ENCODE results near the gene IMPA2.
"Not testable (repeated sequence)": the region's sequence is repeated elsewhere in the genome, so short reads cannot be mapped to it uniquely, and the experiment has no call there.

The IMPA2 gene

GRCh38 chr18:11963991-11964484, 17.3 kb upstream of the IMPA2 start:
- no peak for DNase-seq

DNA sequence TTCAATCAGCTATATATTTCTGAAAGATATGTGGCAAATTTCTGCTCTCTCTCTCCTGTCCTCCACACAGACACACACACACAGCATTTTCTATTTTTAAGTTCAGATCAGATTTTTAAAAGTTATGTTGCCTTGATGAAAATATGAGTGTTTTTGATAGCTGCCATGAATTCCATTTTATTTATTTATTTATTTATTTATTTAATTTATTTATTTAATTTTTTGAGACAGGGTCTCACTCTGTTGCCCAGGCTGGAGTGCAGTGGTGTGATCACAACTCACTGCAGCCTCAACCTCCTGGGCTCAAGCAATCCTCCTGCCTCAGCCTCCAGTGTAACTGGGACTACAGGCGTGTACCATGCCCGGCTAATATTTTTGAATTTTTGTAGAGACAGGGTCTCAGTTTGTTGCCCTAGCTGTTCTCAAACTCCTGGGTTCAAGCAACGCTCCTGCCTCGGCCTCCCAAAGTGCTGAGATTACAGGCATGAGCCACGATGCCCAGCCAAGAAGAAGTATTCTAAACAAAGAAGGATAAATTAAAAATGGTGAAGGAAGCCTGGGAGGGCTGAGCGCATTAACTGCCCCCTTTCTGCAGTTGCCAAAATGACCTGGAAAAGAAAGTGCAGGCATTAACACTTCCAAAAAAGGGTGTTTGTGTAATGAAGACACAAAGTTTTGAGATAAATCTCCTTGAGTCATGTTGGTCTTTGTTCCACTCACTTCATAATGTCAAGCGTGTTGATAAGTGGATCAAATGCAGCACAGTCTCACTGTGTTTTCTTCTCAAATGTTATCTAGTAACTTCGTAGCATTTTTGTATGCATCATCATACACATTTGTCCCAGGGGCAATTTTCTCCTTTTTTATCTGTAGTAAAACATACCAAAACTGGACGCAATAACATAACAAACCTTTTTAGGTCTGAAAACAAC, 11.1 kb upstream of the IMPA2 start:
- no peak for DNase-seq

- not testable (repeated sequence) for DNase-seq
Measured at GRCh38 chr18:11970836-11971226, 10.5 kb upstream of the IMPA2 start.

DNA sequence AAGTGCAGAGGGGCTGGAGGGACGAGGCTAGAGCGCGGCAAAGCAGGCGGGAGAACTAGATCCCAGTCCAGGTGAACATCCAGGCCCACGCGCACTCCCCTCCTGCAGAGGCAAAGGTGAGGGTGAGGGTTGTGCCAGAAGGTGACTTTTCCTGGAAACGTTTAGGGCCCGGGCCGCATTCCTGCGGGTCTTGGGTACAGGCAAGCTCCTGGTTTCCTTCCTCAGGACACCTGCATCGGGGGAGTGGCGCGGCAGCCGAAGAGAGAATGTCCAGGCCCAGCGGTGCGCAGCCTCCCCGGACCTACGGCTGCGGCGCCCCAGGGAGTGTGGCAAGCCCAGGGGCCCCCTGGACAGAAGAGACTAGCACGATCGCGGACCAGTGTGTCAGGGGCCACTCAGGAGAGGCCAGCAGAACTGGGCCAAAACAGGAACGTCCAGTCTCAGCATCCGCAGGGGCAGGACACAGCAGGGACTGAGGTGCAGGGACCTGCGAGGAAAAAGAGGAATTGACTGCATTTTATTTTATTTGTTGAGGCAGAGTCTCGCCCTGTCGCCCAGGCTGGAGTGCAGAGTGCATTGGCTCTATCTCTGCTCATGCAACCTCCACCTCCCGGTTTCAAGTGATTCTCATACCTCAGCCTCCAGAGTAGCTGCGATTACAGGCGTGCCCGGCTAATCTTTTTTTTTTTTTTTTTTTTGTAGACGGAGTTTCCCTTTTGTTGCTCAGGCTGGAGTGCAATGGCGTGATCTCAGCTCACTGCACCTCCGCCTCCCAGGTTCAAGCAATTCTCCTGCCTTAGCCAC, 8.7 kb upstream of the IMPA2 start:
- no peak for DNase-seq

DNA sequence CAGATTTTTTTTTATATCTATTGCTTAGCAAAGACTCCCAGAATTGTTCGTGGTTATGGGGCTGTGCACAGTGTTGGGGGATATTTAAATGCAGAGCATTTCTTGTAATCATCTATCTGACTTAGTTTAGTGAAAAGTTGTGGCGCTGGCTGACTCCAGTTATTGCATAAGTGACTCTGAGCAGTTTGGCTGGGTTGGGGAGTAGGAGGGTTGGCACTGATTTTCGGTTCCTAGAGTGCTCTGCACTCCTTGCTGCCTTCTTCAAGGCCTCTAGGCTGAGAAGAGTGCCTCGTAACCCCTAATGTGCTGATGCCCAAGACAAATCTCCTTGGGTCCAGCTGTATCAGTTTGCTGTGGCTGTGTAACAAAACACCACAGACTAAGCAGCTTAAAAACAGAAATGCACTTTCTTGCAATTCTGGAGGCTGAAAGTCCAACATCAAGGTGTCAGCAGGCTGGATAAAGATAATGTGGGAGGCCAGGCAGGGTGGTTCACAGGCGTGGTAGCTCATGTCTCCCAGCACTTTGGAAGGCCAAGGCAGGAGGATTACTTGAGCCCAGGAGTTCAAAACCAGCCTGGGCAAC, 6.5 kb upstream of the IMPA2 start:
- no peak for DNase-seq

DNA sequence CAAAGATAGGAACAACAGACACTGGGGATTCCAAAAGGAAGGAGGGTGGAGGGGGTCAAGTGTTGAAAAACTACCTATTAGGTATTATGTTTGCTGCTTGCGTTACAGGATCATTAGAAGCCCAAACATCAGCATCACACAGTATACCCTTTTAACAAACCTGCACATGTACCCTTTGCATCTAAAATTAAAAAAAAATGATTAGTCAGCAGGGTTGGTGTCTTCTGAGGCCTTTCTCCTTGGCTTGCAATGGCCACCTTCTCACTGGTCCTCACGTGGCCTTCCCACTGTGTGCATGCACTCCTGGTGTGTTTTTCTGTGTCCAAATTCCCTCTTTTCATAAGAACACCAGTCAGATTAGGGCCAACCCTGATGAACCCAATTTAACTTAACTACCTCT, 5.6 kb upstream of the IMPA2 start:
- no peak for DNase-seq

GRCh38 chr18:11976315-11977152, 4.8 kb upstream of the IMPA2 start:
- DNase-seq, result no peak

- DNase-seq, result no peak
Measured at GRCh38 chr18:11977153-11977466, 4.2 kb upstream of the IMPA2 start.

DNA sequence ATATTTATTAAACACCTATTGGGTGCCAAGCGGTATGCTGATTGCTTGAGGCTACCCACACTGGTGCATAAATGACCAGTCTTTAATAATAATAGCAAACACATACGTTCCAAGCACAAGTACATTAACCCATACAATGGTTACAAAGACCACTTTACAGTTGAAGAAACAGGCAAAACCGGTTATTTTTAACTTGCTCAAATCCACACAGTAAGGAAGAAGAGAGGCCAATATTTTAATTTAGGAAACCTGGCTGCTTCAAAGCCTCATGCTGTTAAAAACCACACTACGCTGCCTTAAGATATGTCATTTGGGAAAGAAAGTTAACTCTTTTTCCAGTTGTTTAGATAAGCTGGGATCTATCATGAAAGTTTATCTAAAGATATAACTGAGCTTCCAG, 2.4 kb upstream of the IMPA2 start:
- DNase-seq, result no peak

GRCh38 chr18:11980163-11980493, 1.2 kb upstream of the IMPA2 start:
- no peak for DNase-seq

DNA sequence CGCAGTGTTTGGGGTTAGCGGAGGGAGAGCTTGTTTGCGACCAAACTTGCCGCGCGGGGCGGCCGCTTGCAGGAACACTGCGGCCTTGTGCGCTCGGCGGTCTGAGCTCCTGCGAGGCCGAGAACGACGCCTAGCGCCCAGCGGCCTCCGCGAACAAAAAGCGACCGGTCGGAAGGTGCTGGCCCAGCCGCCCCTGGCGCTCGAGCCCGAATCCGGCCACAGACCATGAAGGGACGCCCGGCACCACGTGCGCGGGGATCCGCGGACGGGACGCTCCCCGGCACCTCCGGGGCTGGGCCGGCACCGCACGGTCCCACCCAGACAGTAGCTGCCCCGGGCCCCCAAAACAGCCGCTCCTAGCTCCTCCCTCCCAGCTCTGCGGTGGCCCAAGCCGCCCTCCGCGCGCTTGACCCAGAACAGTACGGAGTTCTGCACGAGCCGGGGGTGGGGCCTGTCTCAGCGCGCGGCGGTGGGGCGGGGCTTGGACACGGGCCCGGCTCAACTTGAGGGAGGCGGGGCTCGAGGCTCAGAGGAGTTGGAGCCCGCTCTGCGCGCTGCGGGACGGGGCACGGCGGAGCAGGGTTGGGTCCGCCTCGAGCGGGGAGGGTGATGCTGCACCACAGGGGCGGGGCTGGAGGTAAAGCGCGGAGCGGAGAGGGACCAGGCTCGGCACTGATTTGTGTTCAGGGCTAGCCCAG, 664 bp upstream of the IMPA2 start:
- peak; percentile 99 for DNase-seq

- peak; percentile 31 for DNase-seq
Measured at GRCh38 chr18:11981543-11982366, 448 bp downstream of the IMPA2 start.

GRCh38 chr18:11982981-11983380, 1.7 kb downstream of the IMPA2 start:
- no peak for DNase-seq

GRCh38 chr18:11983592-11983991, 2.3 kb downstream of the IMPA2 start:
- DNase-seq, result no peak

DNA sequence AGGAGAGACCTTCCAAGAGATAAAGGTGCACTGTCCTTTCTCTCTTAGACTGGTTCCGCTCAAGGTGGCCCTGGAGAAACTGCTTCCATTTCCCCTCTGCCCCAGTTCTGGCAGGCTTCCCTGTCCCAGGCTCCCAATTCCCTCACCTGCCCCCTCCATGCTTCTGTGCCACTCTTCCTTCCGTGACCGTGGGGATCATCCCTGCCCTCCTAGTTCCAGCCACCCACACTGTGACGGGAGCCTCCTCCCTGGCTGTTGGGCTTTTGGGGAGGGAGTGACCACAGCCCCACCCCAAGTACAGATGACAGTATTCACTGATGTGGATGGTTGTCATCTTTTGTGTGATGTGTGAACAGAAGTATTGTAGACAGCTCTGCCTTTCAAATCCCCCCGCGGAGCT, 2.8 kb downstream of the IMPA2 start:
- no peak for DNase-seq

DNA sequence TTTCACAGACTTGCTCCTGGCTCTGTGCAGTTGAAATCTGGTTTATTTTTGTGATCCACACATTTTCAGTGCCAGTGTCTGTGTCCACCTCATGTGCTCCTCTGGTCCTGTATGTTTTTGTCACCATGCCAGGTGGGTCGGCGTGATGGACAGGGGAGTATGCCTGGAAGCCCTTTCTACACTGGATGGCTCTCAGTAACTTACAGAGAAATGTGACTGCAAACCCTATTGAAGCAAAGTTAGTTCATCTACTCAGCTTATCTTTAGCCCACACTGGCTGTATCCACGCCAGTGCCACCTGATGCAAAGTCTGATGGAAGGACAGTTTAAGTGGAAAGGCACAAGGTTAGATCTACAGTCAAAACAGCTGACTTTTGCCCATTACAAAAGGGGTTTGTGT, 4.3 kb downstream of the IMPA2 start:
- DNase-seq, result no peak

DNA sequence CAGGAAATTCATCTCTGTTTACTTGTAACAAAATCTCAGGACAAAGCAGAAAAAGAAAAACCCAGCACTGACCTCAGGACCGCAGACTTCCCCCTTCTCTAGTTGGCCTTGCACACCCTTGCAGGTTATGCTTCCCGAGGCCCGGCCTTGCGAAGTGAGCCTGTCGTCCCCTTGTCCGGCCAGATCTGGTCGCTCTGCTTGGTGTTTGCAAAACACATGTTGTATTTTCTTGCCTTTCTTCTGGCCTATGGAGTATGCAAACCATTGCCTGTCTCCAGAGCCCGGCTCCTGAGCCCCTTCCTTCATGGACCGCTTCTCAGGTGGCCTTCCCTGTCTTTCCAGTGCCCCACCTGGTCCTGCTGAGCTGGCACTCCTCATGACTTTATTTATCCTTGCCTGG, 4.8 kb downstream of the IMPA2 start:
- DNase-seq, result no peak

DNA sequence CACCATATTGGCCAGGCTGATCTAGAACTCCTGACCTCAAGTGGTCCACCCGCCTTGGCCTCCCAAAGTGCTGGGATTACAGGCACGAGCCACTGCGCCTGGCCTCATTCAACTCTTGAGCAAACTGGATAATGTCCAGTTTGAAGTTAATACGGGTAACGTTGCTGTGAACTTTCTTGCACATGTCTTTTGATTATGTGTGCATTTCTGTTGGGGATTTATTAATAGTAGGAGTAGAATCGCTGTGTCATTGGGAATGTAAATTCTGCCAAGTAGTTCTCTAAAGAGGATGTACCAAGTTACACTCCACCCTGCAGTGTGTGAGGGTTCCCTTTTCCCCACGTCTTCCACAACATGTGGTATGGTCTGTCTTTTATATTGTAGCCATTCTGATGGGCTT, 6.2 kb downstream of the IMPA2 start:
- DNase-seq, result no peak

- no peak for DNase-seq
Measured at GRCh38 chr18:11989174-11989573, 7.9 kb downstream of the IMPA2 start.

DNA sequence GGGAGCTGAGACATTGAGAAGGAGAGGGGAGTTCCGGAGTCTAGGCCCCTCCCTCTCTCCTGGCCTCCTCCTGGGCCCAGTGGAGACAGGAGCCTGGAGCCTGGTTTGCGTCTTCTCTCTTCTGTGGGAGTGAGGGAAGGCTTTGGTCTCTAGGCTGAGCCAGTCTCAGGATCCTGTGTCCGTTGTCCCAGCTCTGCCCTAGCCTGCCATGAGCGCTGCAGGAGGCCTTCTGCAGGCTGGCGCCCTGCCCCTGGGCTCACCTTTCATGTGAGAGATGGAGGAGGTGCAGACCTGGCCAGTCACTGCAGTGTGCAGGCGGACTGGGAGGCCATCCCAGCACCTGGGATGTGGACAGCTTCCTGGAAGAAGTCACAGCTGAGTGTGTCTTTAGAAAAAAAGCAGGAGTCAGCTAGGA, 8.7 kb downstream of the IMPA2 start:
- no peak for DNase-seq

GRCh38 chr18:11990539-11990938, 9.2 kb downstream of the IMPA2 start:
- DNase-seq, result no peak

All from activated CD4-positive, alpha-beta T cell treated with anti-CD3 and anti-CD28 coated beads for 48 hours (primary cell).